Mesenchymal stem cell (in vitro differentiated cells and primary cell): ENCODE results near the gene OR2T27.

Experiments used
- DNase-seq: peaks from one replicate; pipeline ENCODE4 v3.0.0-alpha.2; 2013
- H2AFZ ChIP-seq: one replicate; pipeline ENCODE4 v1.6.1; 2013; ENCODE audit warnings: low read depth, mild to moderate bottlenecking, control low read depth, inconsistent platforms, low read length, moderate library complexity
- H2AK5ac ChIP-seq: 2 replicates; pipeline ENCODE4 v1.6.1; 2013; ENCODE audit warnings: low read length, moderate library complexity, mild to moderate bottlenecking, inconsistent platforms; ENCODE audit not compliant: severe bottlenecking
- H2BK120ac ChIP-seq: one replicate; pipeline ENCODE4 v1.6.1; 2013; ENCODE audit warnings: low read depth, mild to moderate bottlenecking, inconsistent platforms, low read length, moderate library complexity
- H2BK12ac ChIP-seq, 2 experiments: one replicate each; pipeline ENCODE4 v1.6.1; 2013; ENCODE audit warnings: inconsistent platforms in 2 of 2, low read length in 2 of 2, mild to moderate bottlenecking in 2 of 2, moderate library complexity in 2 of 2, control low read depth in 1 of 2
- H2BK15ac ChIP-seq: one replicate; pipeline ENCODE4 v1.6.1; 2013; ENCODE audit warnings: mild to moderate bottlenecking, low read depth, inconsistent platforms; ENCODE audit not compliant: poor library complexity, severe bottlenecking
- H2BK5ac ChIP-seq: 2 replicates; pipeline ENCODE4 v1.6.1; 2013; ENCODE audit warnings: low read depth, mild to moderate bottlenecking, low read length, control low read depth, inconsistent platforms; ENCODE audit not compliant: poor library complexity, severe bottlenecking
- H3K14ac ChIP-seq, 2 experiments: one replicate each; pipeline ENCODE4 v1.6.1; 2013; ENCODE audit warnings: inconsistent platforms in 2 of 2, low read length in 2 of 2, control low read depth in 1 of 2, mild to moderate bottlenecking in 1 of 2, moderate library complexity in 1 of 2
- H3K18ac ChIP-seq, 2 experiments: one replicate each; pipeline ENCODE4 v1.6.1; 2013; ENCODE audit warnings: inconsistent platforms in 2 of 2, low read length in 2 of 2, control low read depth in 1 of 2, low read depth in 1 of 2, mild to moderate bottlenecking in 1 of 2
- H3K23ac ChIP-seq, 2 experiments: one replicate each; pipeline ENCODE4 v1.6.1; 2013; ENCODE audit warnings: inconsistent platforms in 2 of 2, low read length in 2 of 2, mild to moderate bottlenecking in 2 of 2, moderate library complexity in 2 of 2, control low read depth in 1 of 2
- H3K27ac ChIP-seq: 2 replicates; pipeline ENCODE4 v1.5.1; 2013; ENCODE audit warnings: mild to moderate bottlenecking, moderate library complexity, low read length, control low read depth, inconsistent platforms; ENCODE audit not compliant: poor library complexity, severe bottlenecking
- H3K27me3 ChIP-seq, 2 experiments: 2 replicates each; pipeline versions ENCODE4 v1.6.1 to v1.7.0; 2013; ENCODE audit warnings: low read length in 2 of 2, mild to moderate bottlenecking in 2 of 2, moderate library complexity in 2 of 2, control low read depth in 1 of 2, inconsistent platforms in 1 of 2; ENCODE audit not compliant: control insufficient read depth in 1 of 2, insufficient read depth in 1 of 2
- H3K36me3 ChIP-seq, 2 experiments: 2 replicates each; pipeline versions ENCODE4 v1.6.1 to v1.7.0; 2013; ENCODE audit warnings: low read length in 2 of 2, control low read depth in 1 of 2, inconsistent platforms in 1 of 2, low read depth in 1 of 2, mild to moderate bottlenecking in 1 of 2; ENCODE audit not compliant: insufficient read depth in 2 of 2, control insufficient read depth in 1 of 2
- H3K4ac ChIP-seq, 2 experiments: one replicate each; pipeline ENCODE4 v1.6.1; 2013; ENCODE audit warnings: inconsistent platforms in 2 of 2, low read length in 2 of 2, mild to moderate bottlenecking in 2 of 2, moderate library complexity in 2 of 2, control low read depth in 1 of 2, low read depth in 1 of 2
- H3K4me1 ChIP-seq: 2 replicates; pipeline ENCODE4 v1.6.1; 2013; ENCODE audit warnings: low read depth, low read length, control low read depth; ENCODE audit not compliant: control insufficient read depth, insufficient read depth
- H3K4me2 ChIP-seq: 2 replicates; pipeline ENCODE4 v1.6.1; 2013; ENCODE audit warnings: low read length, mild to moderate bottlenecking, inconsistent platforms; ENCODE audit not compliant: poor library complexity, severe bottlenecking
- H3K4me3 ChIP-seq, 2 experiments: 2 replicates each; pipeline versions ENCODE4 v1.5.1 to v1.7.0; 2013; ENCODE audit warnings: low read length in 2 of 2, mild to moderate bottlenecking in 2 of 2, control low read depth in 1 of 2, low read depth in 1 of 2; ENCODE audit not compliant: insufficient read depth in 1 of 2
- H3K79me1 ChIP-seq: replicated peaks from 2 replicates; pipeline ENCODE4 v1.6.1; 2013; ENCODE audit warnings: mild to moderate bottlenecking, control low read depth, low read length, inconsistent platforms; ENCODE audit not compliant: poor library complexity, severe bottlenecking
- H3K9ac ChIP-seq: 2 replicates; pipeline ENCODE4 v1.7.0; 2013; ENCODE audit warnings: mild to moderate bottlenecking, low read length, moderate library complexity
- H3K9me3 ChIP-seq: 2 replicates; pipeline ENCODE4 v1.7.0; 2013; ENCODE audit warnings: mild to moderate bottlenecking, low read length; ENCODE audit not compliant: control insufficient read depth
- H4K8ac ChIP-seq: one replicate; pipeline ENCODE4 v1.6.1; 2013; ENCODE audit warnings: inconsistent platforms, mild to moderate bottlenecking, low read length, moderate library complexity
- H4K91ac ChIP-seq: one replicate; pipeline ENCODE4 v1.6.1; 2013; ENCODE audit warnings: mild to moderate bottlenecking, low read length, inconsistent platforms
- WGBS: methylation state at CpG from one replicate; pipeline ENCODE4 v1.1.7; 2013; ENCODE audit warnings: mixed read lengths; 5-methylcytosine and 5-hydroxymethylcytosine counted together

OR2T27 gene

GRCh38 chr1:248625166-248625565 lies 30.2 kb downstream of the OR2T27 start:
- H4K8ac ChIP-seq = no peak overlapping the region
- H3K9me3 ChIP-seq = no peaks in the 10 kb centered on the region
- DNase-seq = no peak

GRCh38 chr1:248622570-248623001 lies 32.7 kb downstream of the OR2T27 start:
- 88% methylated on average over 4 of the region's 4 CpGs for WGBS

More at GRCh38 chr1:248625166-248625565, 30.2 kb downstream of the OR2T27 start:
- Histone ChIP-seq H3K27ac (no peak overlapping the region), H4K91ac (no peak overlapping the region), H2AK5ac (no peak overlapping the region), H3K23ac (no peak overlapping the region), H3K27me3 (no peaks in the 10 kb centered on the region), H2BK120ac (no peak overlapping the region), H2AFZ (no peak overlapping the region), H3K4me2 (no peak overlapping the region), H3K14ac (no peak overlapping the region), H2BK12ac (no peak overlapping the region), H2BK5ac (no peak overlapping the region), H3K79me1 (no peaks in the 10 kb centered on the region), H3K4ac (no peak overlapping the region), H3K18ac (no peak overlapping the region), H2BK15ac (no peak overlapping the region), H3K4me1 (peaks cover 1% of the 10 kb centered on the region), H3K9ac (no peak overlapping the region), H3K4me3 (no peak overlapping the region), H3K36me3 (no peaks in the 10 kb centered on the region)
- 37% methylated on average over 2 of the region's 4 CpGs for WGBS

GRCh38 chr1:248621770-248622169 lies 33.6 kb downstream of the OR2T27 start:
- Histone ChIP-seq H3K18ac (no peak overlapping the region), H3K27me3 (no peaks in the 10 kb centered on the region), H3K4me1 (no peaks in the 10 kb centered on the region), H3K27ac (no peak overlapping the region), H3K14ac (no peak overlapping the region), H3K4me3 (no peak overlapping the region), H3K36me3 (no peaks in the 10 kb centered on the region), H2AK5ac (no peak overlapping the region), H2BK5ac (no peak overlapping the region), H3K9ac (no peak overlapping the region), H3K79me1 (no peaks in the 10 kb centered on the region), H2AFZ (no peak overlapping the region), H4K8ac (no peak overlapping the region), H3K4me2 (no peak overlapping the region), H4K91ac (no peak overlapping the region), H2BK120ac (no peak overlapping the region), H3K9me3 (no peaks in the 10 kb centered on the region), H3K23ac (no peak overlapping the region), H3K4ac (no peak overlapping the region), H2BK15ac (no peak overlapping the region), H2BK12ac (no peak overlapping the region)
- no peak for DNase-seq
- 74% methylated on average over 6 of the region's 7 CpGs for WGBS

More at GRCh38 chr1:248622570-248623001, 32.7 kb downstream of the OR2T27 start:
- no peaks in the 10 kb centered on the region for H3K4me1 ChIP-seq
- H3K79me1 ChIP-seq = no peaks in the 10 kb centered on the region
- H3K36me3 ChIP-seq = no peaks in the 10 kb centered on the region
- H3K23ac ChIP-seq = no peak overlapping the region
- no peak overlapping the region for H4K8ac ChIP-seq
- H2BK15ac ChIP-seq = no peak overlapping the region
- no peak overlapping the region for H2BK12ac ChIP-seq
- no peak overlapping the region for H4K91ac ChIP-seq
- H3K14ac ChIP-seq = no peak overlapping the region
- no peak overlapping the region for H3K4me3 ChIP-seq
- H3K9me3 ChIP-seq = no peaks in the 10 kb centered on the region
- no peak overlapping the region for H2BK5ac ChIP-seq
- H3K9ac ChIP-seq = no peak overlapping the region
- H3K4me2 ChIP-seq = no peak overlapping the region
- no peak overlapping the region for H3K4ac ChIP-seq
- no peak overlapping the region for H2AFZ ChIP-seq
- no peak overlapping the region for H3K18ac ChIP-seq
- no peak for DNase-seq
- no peak overlapping the region for H2AK5ac ChIP-seq
- no peak overlapping the region for H3K27ac ChIP-seq
- H2BK120ac ChIP-seq = no peak overlapping the region
- H3K27me3 ChIP-seq = no peaks in the 10 kb centered on the region

GRCh38 chr1:248618878-248619277 lies 36.5 kb downstream of the OR2T27 start:
- Histone ChIP-seq H3K27me3 (no peaks in the 10 kb centered on the region), H3K36me3 (no peaks in the 10 kb centered on the region), H3K4me3 (no peak overlapping the region), H3K9me3 (no peaks in the 10 kb centered on the region), H3K18ac (no peak overlapping the region), H3K4me2 (no peak overlapping the region), H2BK12ac (no peak overlapping the region), H3K4ac (no peak overlapping the region), H2AFZ (no peak overlapping the region), H2AK5ac (no peak overlapping the region), H2BK5ac (no peak overlapping the region), H2BK15ac (no peak overlapping the region), H3K27ac (no peak overlapping the region), H3K14ac (no peak overlapping the region), H3K23ac (no peak overlapping the region), H2BK120ac (no peak overlapping the region), H3K9ac (no peak overlapping the region), H4K91ac (no peak overlapping the region), H3K4me1 (no peaks in the 10 kb centered on the region), H3K79me1 (no peaks in the 10 kb centered on the region), H4K8ac (no peak overlapping the region)
- no peak for DNase-seq
- WGBS = 26% methylated on average over 3 of the region's 3 CpGs
